WI38 (cell line): Measurements from ENCODE around the gene BICDL2.
A peak's percentile ranks its signal among the peaks of the same experiment; 100 is the strongest.

Source experiments
- H3K4me3 ChIP-seq: 2 replicates; pipeline ENCODE4 v1.5.1; 2011; ENCODE audit warnings: low read depth, mild to moderate bottlenecking, control low read depth, low read length
- CTCF ChIP-seq: IDR thresholded peaks from 2 replicates; pipeline ENCODE4 v1.5.1; 2012; ENCODE audit warnings: low read depth, mild to moderate bottlenecking, control low read depth, low read length

Gene BICDL2

GRCh38 chr16:3046641-3047386 lies 10.1 kb upstream of the BICDL2 start:
- no peak for TF ChIP-seq CTCF
- H3K4me3 ChIP-seq = no peak overlapping the region

GRCh38 chr16:3045758-3046640 lies 9.3 kb upstream of the BICDL2 start, which contains the start of gene MMP25:
TSS of gene MMP25 (plus strand) at chr16:3046561. CDS start at chr16:3046918, 357 bp downstream.
- TF ChIP-seq CTCF = no peak
- H3K4me3 ChIP-seq = peak within 1 kb of the TSS; percentile 46

- no peak for TF ChIP-seq CTCF
- no peak overlapping the region for H3K4me3 ChIP-seq
These were observed 8.0 kb upstream of the BICDL2 start for GRCh38 chr16:3044708-3045107.

- no peak overlapping the region for H3K4me3 ChIP-seq
- no peak for TF ChIP-seq CTCF
These were observed 5.6 kb upstream of the BICDL2 start for GRCh38 chr16:3042376-3042775.

- H3K4me3 ChIP-seq = no peak overlapping the region
- no peak for TF ChIP-seq CTCF
These were observed 2.2 kb upstream of the BICDL2 start for GRCh38 chr16:3038896-3039295.

- H3K4me3 ChIP-seq = no peak overlapping the region
- no peak for TF ChIP-seq CTCF
These were observed 1.5 kb upstream of the BICDL2 start for GRCh38 chr16:3038256-3038655.
